ENCODE results near the gene DOK3. TPM values are rescaled to one million over a fixed set of nuclear protein-coding genes. Genes with fewer than 3 reads are reported as not detected.

Gene DOK3
- total RNA-seq, 1 experiment from 2014 or later, result 14.5 TPM

GRCh38 chr5:177498013-177498787, 11.4 kb downstream of the DOK3 start:
- peaks cover 25% of the 10 kb centered on the region for H3K4me1 Mint-ChIP-seq (ENCODE audit: low read depth, unreplicated experiment)
- TSS peak; percentile 54 for BruUV-seq (replicated peaks)
- DNase-seq, result peak; percentile 55

GRCh38 chr5:177497292-177498012, 12.2 kb downstream of the DOK3 start, which contains the start of gene PDLIM7:
Gene PDLIM7 (minus strand): TSS chr5:177497604. CDS start chr5:177496512, 1,092 bp downstream.
- TF ChIP-seq CTCF (IDR thresholded peaks at IDR 0.05; ENCODE audit: unreplicated experiment), result peak; percentile 31
- peaks cover 65% of the 10 kb centered on the region for H3K36me3 Mint-ChIP-seq (ENCODE audit: insufficient read depth, unreplicated experiment)
- BruUV-seq (replicated peaks), result no TSS peak
- H3K4me3 Mint-ChIP-seq (ENCODE audit: low read depth, unreplicated experiment), result peak within 1 kb of the TSS; percentile 68
- intact Hi-C loops (cut with micrococcal nuclease; ENCODE audit: unreplicated experiment), result loop anchor here (2.0 kb wide), 1 partner anchor 41 kb away; no protein-coding TSS in a partner anchor
- H3K4me1 Mint-ChIP-seq (ENCODE audit: low read depth, unreplicated experiment), result peaks cover 32% of the 10 kb centered on the region
- peaks cover 20% of the 10 kb centered on the region for H3K27me3 Mint-ChIP-seq (ENCODE audit: unreplicated experiment)
- H3K9me3 Mint-ChIP-seq (ENCODE audit: low read depth, unreplicated experiment), result no peaks in the 10 kb centered on the region
- peak; percentile 98 for DNase-seq
- CTCF ChIA-PET, result interaction anchor here (0.5 to 5.1 kb wide), 8 partner anchors 11 to 411 kb away, joined by 3 to 27 read pairs (median 6); partner anchors contain the start of gene FGFR4
- peak within 1 kb of the TSS; percentile 78 for H3K27ac Mint-ChIP-seq (ENCODE audit: unreplicated experiment)

More at GRCh38 chr5:177498013-177498787, 11.4 kb downstream of the DOK3 start:
- Mint-ChIP-seq H3K9me3 (ENCODE audit: low read depth, unreplicated experiment) (no peaks in the 10 kb centered on the region), H3K27ac (ENCODE audit: unreplicated experiment) (peak overlapping the region; percentile 78), H3K27me3 (ENCODE audit: unreplicated experiment) (peaks cover 20% of the 10 kb centered on the region), H3K36me3 (ENCODE audit: insufficient read depth, unreplicated experiment) (peaks cover 58% of the 10 kb centered on the region), H3K4me3 (ENCODE audit: low read depth, unreplicated experiment) (peak overlapping the region; percentile 68)
- intact Hi-C loops (cut with micrococcal nuclease; ENCODE audit: unreplicated experiment), result no loop called here
- CTCF ChIA-PET, result interaction anchor here (0.8 to 5.1 kb wide), 6 partner anchors 10 to 411 kb away, joined by 3 to 27 read pairs (median 10); partner anchors contain the start of gene FGFR4
- TF ChIP-seq CTCF (IDR thresholded peaks at IDR 0.05; ENCODE audit: unreplicated experiment), result no peak

- intact Hi-C loops (cut with micrococcal nuclease; ENCODE audit: unreplicated experiment), result loop anchor here (2.0 kb wide), 1 partner anchor 40 kb away; no protein-coding TSS in a partner anchor
- H3K27ac Mint-ChIP-seq (ENCODE audit: unreplicated experiment), result peak overlapping the region; percentile 78
- peaks cover 20% of the 10 kb centered on the region for H3K27me3 Mint-ChIP-seq (ENCODE audit: unreplicated experiment)
- H3K4me1 Mint-ChIP-seq (ENCODE audit: low read depth, unreplicated experiment), result peaks cover 36% of the 10 kb centered on the region
- peak overlapping the region; percentile 68 for H3K4me3 Mint-ChIP-seq (ENCODE audit: low read depth, unreplicated experiment)
- peak; percentile 88 for DNase-seq
- CTCF ChIA-PET, result interaction anchor here (0.5 to 5.1 kb wide), 14 partner anchors 12 to 410 kb away, joined by 3 to 27 read pairs (median 5); partner anchors contain the start of gene FGFR4
- BruUV-seq (replicated peaks), result no TSS peak
- TF ChIP-seq CTCF (IDR thresholded peaks at IDR 0.05; ENCODE audit: unreplicated experiment), result no peak
- no peaks in the 10 kb centered on the region for H3K9me3 Mint-ChIP-seq (ENCODE audit: low read depth, unreplicated experiment)
- peaks cover 72% of the 10 kb centered on the region for H3K36me3 Mint-ChIP-seq (ENCODE audit: insufficient read depth, unreplicated experiment)
Measured at GRCh38 chr5:177496727-177497291, 12.8 kb downstream of the DOK3 start.
